Natural killer cell (primary cell): ENCODE results near the gene FBXL15. TPM values are rescaled to one million over a fixed set of nuclear protein-coding genes. Genes with fewer than 3 reads are reported as not detected.
A peak's percentile ranks its signal among the peaks of the same experiment; 100 is the strongest.

ENCODE experiments used
- ATAC-seq, 3 donors: fragments of 150-1000 bp in 2 of 3; fragments of 200-7000 bp in 1 of 3; cut with Tn5 transposase; 1 replicate in 1 of 3; 2 replicates in 2 of 3; pipeline ENCODE4 v1.10.0; 2021; ENCODE audit warnings: mild to moderate bottlenecking in 2 of 3, moderate library complexity in 2 of 3
- DNase-seq, 2 donors: peaks; one replicate each; pipeline versions ENCODE4 v3.0.0 to v3.0.0-alpha.2; 2013 to 2021; ENCODE audit warnings: mixed read lengths in 1 of 2
- H3K27ac ChIP-seq: one replicate; pipeline ENCODE4 v1.5.1; 2013; ENCODE audit warnings: mild to moderate bottlenecking, low read length
- H3K27me3 ChIP-seq: one replicate; pipeline ENCODE4 v1.6.1; 2013; ENCODE audit warnings: low read length; ENCODE audit not compliant: control insufficient read depth, insufficient read depth
- H3K36me3 ChIP-seq: one replicate; pipeline ENCODE4 v1.6.1; 2013; ENCODE audit warnings: low read length; ENCODE audit not compliant: control insufficient read depth, insufficient read depth
- H3K4me1 ChIP-seq: one replicate; pipeline ENCODE4 v1.6.1; 2013; ENCODE audit warnings: low read length; ENCODE audit not compliant: control insufficient read depth, insufficient read depth
- H3K4me3 ChIP-seq: one replicate; pipeline ENCODE4 v1.5.1; 2013; ENCODE audit warnings: low read length
- H3K9me3 ChIP-seq: one replicate; pipeline ENCODE4 v1.6.1; 2013; ENCODE audit warnings: low read length; ENCODE audit not compliant: control insufficient read depth, insufficient read depth
- H3K27ac Mint-ChIP-seq, 2 donors: one replicate each; pipeline ENCODE4 v1.8.0; 2022; ENCODE audit warnings: mild to moderate bottlenecking in 2 of 2, mixed read lengths in 2 of 2, moderate library complexity in 1 of 2
- H3K27me3 Mint-ChIP-seq, 2 donors: one replicate each; pipeline ENCODE4 v1.8.0; 2022; ENCODE audit warnings: low read depth in 2 of 2, mixed read lengths in 2 of 2
- H3K36me3 Mint-ChIP-seq: one replicate; pipeline ENCODE4 v1.8.0; 2022; ENCODE audit warnings: mixed read lengths
- H3K4me1 Mint-ChIP-seq, 2 donors: one replicate each; pipeline ENCODE4 v1.8.0; 2022; ENCODE audit warnings: mixed read lengths in 2 of 2
- H3K4me3 Mint-ChIP-seq: one replicate; pipeline ENCODE4 v1.8.0; 2022; ENCODE audit warnings: mild to moderate bottlenecking, moderate library complexity, mixed read lengths
- H3K9me3 Mint-ChIP-seq, 2 donors: one replicate each; pipeline ENCODE4 v1.8.0; 2022; ENCODE audit warnings: mixed read lengths in 2 of 2
- CTCF ChIP-seq: fragments of 200-600 bp; IDR thresholded peaks from one replicate; pipeline ENCODE4 v1.8.0; 2022; ENCODE audit warnings: antibody characterized with exemption
- WGBS: methylation state at CpG from one replicate; pipeline ENCODE4 v1.1.7; 2013; ENCODE audit warnings: missing lambda C conversion rate; ENCODE audit not compliant: insufficient coverage; 5-methylcytosine and 5-hydroxymethylcytosine counted together
- intact Hi-C: fragments of 100-400 bp; cut with micrococcal nuclease; formaldehyde crosslinking; loops from one replicate; pipeline ENCODE4 v1.14.2; 2022
- total RNA-seq, 4 donors: library from RNA; stranded (reverse); fragments of 120-200 nt in 1 of 4; gene quantifications; one replicate each; pipeline versions ENCODE4 v1.2.3 to v1.2.4, GENCODE V29; 2013 to 2022

Gene FBXL15
- total RNA-seq, 3 donors from 2014 or later (not counting 1 experiment from before 2014, with no cell fraction given), result 15.2 to 17.4 (median 15.5) TPM

- Mint-ChIP-seq H3K36me3 (no peaks in the 10 kb centered on the region), H3K9me3 (no peaks in the 10 kb centered on the region), H3K27me3 (peaks cover 32 to 53% of the 10 kb centered on the region in 2 donors), H3K4me3 (no peak overlapping the region), H3K4me1 (peaks cover 4 to 24% of the 10 kb centered on the region in 2 donors), H3K27ac (no peak overlapping the region)
- Histone ChIP-seq H3K4me1 (peaks cover 23% of the 10 kb centered on the region), H3K27ac (no peak overlapping the region), H3K4me3 (no peak overlapping the region), H3K36me3 (no peaks in the 10 kb centered on the region), H3K9me3 (no peaks in the 10 kb centered on the region), H3K27me3 (peaks cover 48% of the 10 kb centered on the region)
- DNase-seq, result no peak
- ATAC-seq, result no peak
- TF ChIP-seq CTCF, result no peak
- WGBS, result 53% methylated on average over 20 of the region's 20 CpGs
- intact Hi-C loops, result loop anchor here (5.0 kb wide), 1 partner anchor 48 kb away; no protein-coding TSS in a partner anchor
Observed at GRCh38 chr10:102414749-102415148, 5.9 kb upstream of the FBXL15 start.

GRCh38 chr10:102416283-102416682, 4.4 kb upstream of the FBXL15 start:
- ATAC-seq (no peak), DNase-seq (no peak)
- no peak overlapping the region for H3K4me3 ChIP-seq
- H3K27me3 ChIP-seq, result peaks cover 34% of the 10 kb centered on the region
- Mint-ChIP-seq H3K9me3 (no peaks in the 10 kb centered on the region), H3K36me3 (no peaks in the 10 kb centered on the region), H3K4me3 (no peak overlapping the region), H3K27ac (peak overlapping the region in 1 of 2 donors; percentile 41), H3K27me3 (peaks cover 22 to 44% of the 10 kb centered on the region in 2 donors), H3K4me1 (peaks cover 9 to 32% of the 10 kb centered on the region in 2 donors)
- peaks cover 20% of the 10 kb centered on the region for H3K4me1 ChIP-seq
- intact Hi-C loops, result loop anchor here (5.0 kb wide), 1 partner anchor 46 kb away; no protein-coding TSS in a partner anchor
- no peak overlapping the region for H3K27ac ChIP-seq
- 93% methylated on average over 9 of the region's 9 CpGs for WGBS
- H3K9me3 ChIP-seq, result no peaks in the 10 kb centered on the region
- no peak for TF ChIP-seq CTCF
- no peaks in the 10 kb centered on the region for H3K36me3 ChIP-seq

- Mint-ChIP-seq H3K4me1 (peaks cover 9 to 32% of the 10 kb centered on the region in 2 donors), H3K27me3 (peaks cover 18 to 39% of the 10 kb centered on the region in 2 donors), H3K36me3 (no peaks in the 10 kb centered on the region), H3K4me3 (no peak overlapping the region), H3K27ac (no peak overlapping the region), H3K9me3 (no peaks in the 10 kb centered on the region)
- Histone ChIP-seq H3K27me3 (peaks cover 31% of the 10 kb centered on the region), H3K36me3 (no peaks in the 10 kb centered on the region), H3K27ac (no peak overlapping the region), H3K4me1 (peaks cover 20% of the 10 kb centered on the region), H3K4me3 (no peak overlapping the region), H3K9me3 (no peaks in the 10 kb centered on the region)
- no peak for TF ChIP-seq CTCF
- intact Hi-C loops, result loop anchor here (5.0 kb wide), 1 partner anchor 46 kb away; no protein-coding TSS in a partner anchor
- ATAC-seq (no peak), DNase-seq (no peak)
- WGBS, result 88% methylated on average over 20 of the region's 20 CpGs
Observed at GRCh38 chr10:102416695-102417094, 3.9 kb upstream of the FBXL15 start.
